HS-5 (cell line): Measurements from ENCODE around the gene ABCA13.

Experiments used
- DNase-seq: peaks from one replicate; pipeline ENCODE4 v3.0.0-alpha.2; 2012; ENCODE audit warnings: low read depth

The ABCA13 gene

GRCh38 chr7:48298779-48299178 is 127.5 kb downstream of the ABCA13 start:
- DNase-seq, result peak; percentile 91

- DNase-seq, result peak; percentile 67
Measured at GRCh38 chr7:48299580-48300169, 128.4 kb downstream of the ABCA13 start.

- DNase-seq, result no peak
Measured at GRCh38 chr7:48300301-48300700, 129.0 kb downstream of the ABCA13 start.

GRCh38 chr7:48301201-48301600 is 129.9 kb downstream of the ABCA13 start:
- no peak for DNase-seq

GRCh38 chr7:48304641-48305040 is 133.4 kb downstream of the ABCA13 start:
- DNase-seq, result no peak

- no peak for DNase-seq
Measured at GRCh38 chr7:48305661-48306060, 134.4 kb downstream of the ABCA13 start.

- DNase-seq, result no peak
Measured at GRCh38 chr7:48307041-48307714, 135.9 kb downstream of the ABCA13 start.

GRCh38 chr7:48309720-48310119 is 138.5 kb downstream of the ABCA13 start:
- DNase-seq, result no peak

GRCh38 chr7:48311464-48312100 is 140.3 kb downstream of the ABCA13 start:
- DNase-seq, result no peak

- peak; percentile 29 for DNase-seq
Measured at GRCh38 chr7:48312151-48312550, 140.9 kb downstream of the ABCA13 start.

- no peak for DNase-seq
Measured at GRCh38 chr7:48316768-48317167, 145.5 kb downstream of the ABCA13 start.

GRCh38 chr7:48317360-48317759 is 146.1 kb downstream of the ABCA13 start:
- no peak for DNase-seq

- DNase-seq, result no peak
Measured at GRCh38 chr7:48321319-48322010, 150.2 kb downstream of the ABCA13 start.

- DNase-seq, result no peak
Measured at GRCh38 chr7:48337012-48337621, 165.9 kb downstream of the ABCA13 start.

- DNase-seq, result no peak
Measured at GRCh38 chr7:48337781-48338180, 166.5 kb downstream of the ABCA13 start.

GRCh38 chr7:48347230-48347825 is 176.1 kb downstream of the ABCA13 start:
- DNase-seq, result no peak

- DNase-seq, result no peak
Measured at GRCh38 chr7:48350515-48350914, 179.3 kb downstream of the ABCA13 start.

GRCh38 chr7:48351900-48352299 is 180.6 kb downstream of the ABCA13 start:
- no peak for DNase-seq

GRCh38 chr7:48355346-48355745 is 184.1 kb downstream of the ABCA13 start:
- no peak for DNase-seq

- peak; percentile 40 for DNase-seq
Measured at GRCh38 chr7:48360574-48360973, 189.3 kb downstream of the ABCA13 start.

- no peak for DNase-seq
Measured at GRCh38 chr7:48363174-48363573, 191.9 kb downstream of the ABCA13 start.

- DNase-seq, result peak; percentile 20
Measured at GRCh38 chr7:48365010-48365409, 193.8 kb downstream of the ABCA13 start.
